Measurements from ENCODE around the gene ERN1. TPM values are rescaled to one million over a fixed set of nuclear protein-coding genes. Genes with fewer than 3 reads are reported as not detected.

Gene ERN1
- total and polyA plus RNA-seq, 2 of the 8 experiments (the other 6 are each of a cell fraction or from before 2014, with no cell fraction given), result 1.8 to 3.9 TPM

GRCh38 chr17:64095144-64095882, 34.6 kb downstream of the ERN1 start:
- Histone ChIP-seq H3K23ac (ENCODE audit: insufficient read length) (no peak overlapping the region), H3K4me1 (replicated peaks in 1 of 4; ENCODE audit: control insufficient read depth in 3 of 4, insufficient read depth in 4 of 4, low read length in 3 of 4) (no peaks in the 10 kb centered on the region), H3K4me2 (ENCODE audit: insufficient read depth in 1 of 2, low read depth in 2 of 2, low read length in 2 of 2) (no peak overlapping the region), H4K8ac (ENCODE audit: extremely low read depth, insufficient read depth, low read length) (no peak overlapping the region), H3K36me3 (ENCODE audit: control insufficient read depth in 2 of 4, insufficient read depth in 4 of 4, low read length in 3 of 4) (no peaks in the 10 kb centered on the region; a peak in 1 of 8 replicates), H2BK20ac (ENCODE audit: low read length) (no peak overlapping the region), H3K14ac (ENCODE audit: insufficient read length) (no peak overlapping the region), H2BK5ac (ENCODE audit: low read depth, low read length) (no peak overlapping the region; the same call in none of the 2 replicates), H3K23me2 (ENCODE audit: low read depth, low read length) (no peaks in the 10 kb centered on the region), H4K5ac (ENCODE audit: insufficient read length, low read depth, low read length) (no peak overlapping the region), H2BK120ac (replicated peaks; ENCODE audit: low read depth, low read length) (no peak overlapping the region), H2AK5ac (ENCODE audit: low read depth, low read length) (no peak overlapping the region), H3K4me3 (ENCODE audit: extremely low read depth in 1 of 4, insufficient read depth in 2 of 4, low read depth in 3 of 4, low read length in 4 of 4) (no peak overlapping the region), H3K27ac (ENCODE audit: low read depth, low read length) (no peak overlapping the region), H2BK12ac (ENCODE audit: low read depth, low read length) (no peak overlapping the region), H2BK15ac (ENCODE audit: low read length) (no peak overlapping the region), H2AFZ (ENCODE audit: low read length) (no peak overlapping the region), H3K9ac (replicated peaks in 1 of 4; ENCODE audit: extremely low read depth in 1 of 4, low read depth in 3 of 4, low read length in 3 of 4) (no peak overlapping the region), H3K79me1 (ENCODE audit: low read depth, low read length) (no peaks in the 10 kb centered on the region), H3K27me3 (replicated peaks in 1 of 4; ENCODE audit: control insufficient read depth in 3 of 4, extremely low read depth in 1 of 4, insufficient read depth in 3 of 4, low read length in 3 of 4) (no peaks in the 10 kb centered on the region; a peak in 1 of 7 replicates), H4K20me1 (replicated peaks in 1 of 2; ENCODE audit: control insufficient read depth in 1 of 2, insufficient read depth in 2 of 2, low read length in 2 of 2) (no peaks in the 10 kb centered on the region), H3K18ac (ENCODE audit: extremely low read depth, low read length) (no peak overlapping the region), H3K56ac (replicated peaks; ENCODE audit: insufficient read length, low read depth, low read length) (no peak overlapping the region), H3K9me3 (ENCODE audit: insufficient read depth in 2 of 2, low read depth in 1 of 2, low read length in 1 of 2) (no peaks in the 10 kb centered on the region; a peak in 1 of 4 replicates), H3K79me2 (ENCODE audit: control insufficient read depth in 1 of 2, insufficient read depth in 2 of 2, low read length in 2 of 2) (no peaks in the 10 kb centered on the region), H4K91ac (replicated peaks; ENCODE audit: insufficient read length, low read length) (no peak overlapping the region), H3K4ac (replicated peaks; ENCODE audit: insufficient read length, low read depth, low read length) (no peak overlapping the region)
- 94% methylated on average over 7 of the region's 7 CpGs; no CpG with 5 or more reads in 1 of the 2 experiments for WGBS, 2 experiments (ENCODE audit: extremely low coverage in 1 of 2, insufficient coverage in 1 of 2, insufficient read length in 1 of 2, insufficient replicate concordance in 2 of 2, low coverage in 1 of 2, low lambda C conversion rate in 2 of 2, missing lambda C conversion rate in 1 of 2)
- FAIRE-seq (no peak), DNase-seq (ENCODE audit: low read depth in 1 of 2, low spot score in 2 of 2) (peak in 1 of 2 experiments; percentile 7)
- ChIA-PET POLR2A (ENCODE audit: partially characterized antibody) (no interaction called here), CTCF (ENCODE audit: partially characterized antibody) (interaction anchor here (1.0 to 1.6 kb wide), 5 partner anchors 14 to 158 kb away, joined by 3 to 6 read pairs (median 3); no protein-coding TSS in a partner anchor)
- TF ChIP-seq SUZ12 (IDR thresholded peaks at IDR 0.05; ENCODE audit: low read length), result no peak
- TF ChIP-seq NRF1 (IDR thresholded peaks at IDR 0.05; ENCODE audit: low read depth, low read length), result no peak
- no peak for TF ChIP-seq YY1 (IDR thresholded peaks at IDR 0.05; ENCODE audit: low read depth, low read length)
- no peak for TF ChIP-seq ZNF274 (IDR thresholded peaks at IDR 0.05; ENCODE audit: borderline replicate concordance, extremely low read depth, low read length)
